MM.1S (cell line): ENCODE results near the gene CD300E.

Experiments
- DNase-seq: peaks from one replicate; pipeline ENCODE4 v3.0.0-alpha.2; 2015
- H2AFZ ChIP-seq: fragments of 300-600 bp; sonication (generic); 2 replicates; pipeline ENCODE4 v1.6.0; 2016; ENCODE audit warnings: antibody characterized with exemption, low read length
- H3F3A ChIP-seq: fragments of 300-600 bp; sonication (generic); 2 replicates; pipeline ENCODE4 v1.6.1; 2016; ENCODE audit warnings: mild to moderate bottlenecking, antibody characterized with exemption, low read length, moderate library complexity, mixed read lengths; ENCODE audit not compliant: insufficient read depth
- H3K27ac ChIP-seq: fragments of 300-600 bp; sonication (generic); 2 replicates; pipeline ENCODE4 v1.5.1; 2016; ENCODE audit warnings: mild to moderate bottlenecking, low read length
- H3K27me3 ChIP-seq: fragments of 300-600 bp; sonication (generic); replicated peaks from 2 replicates; pipeline ENCODE4 v1.6.0; 2016; ENCODE audit warnings: low read length; ENCODE audit not compliant: insufficient read depth
- H3K36me3 ChIP-seq: fragments of 300-600 bp; sonication (generic); replicated peaks from 2 replicates; pipeline ENCODE4 v1.6.1; 2016; ENCODE audit warnings: mild to moderate bottlenecking, low read length, mixed read lengths; ENCODE audit not compliant: insufficient read depth
- H3K4me1 ChIP-seq: fragments of 300-600 bp; sonication (generic); 2 replicates; pipeline ENCODE4 v1.6.1; 2016; ENCODE audit warnings: low read length, mixed read lengths
- H3K4me2 ChIP-seq: fragments of 300-600 bp; sonication (generic); 2 replicates; pipeline ENCODE4 v1.6.0; 2016; ENCODE audit warnings: low read depth, low read length
- H3K4me3 ChIP-seq: fragments of 300-600 bp; sonication (generic); 2 replicates; pipeline ENCODE4 v1.5.1; 2016; ENCODE audit warnings: low read length, mixed read lengths
- H3K79me2 ChIP-seq: fragments of 300-600 bp; sonication (generic); 2 replicates; pipeline ENCODE4 v1.6.1; 2016; ENCODE audit warnings: mixed run types, low read length, mixed read lengths
- H3K9ac ChIP-seq: fragments of 300-600 bp; sonication (generic); 2 replicates; pipeline ENCODE4 v1.6.1; 2016; ENCODE audit warnings: low read length, mixed read lengths
- H3K9me2 ChIP-seq: fragments of 300-600 bp; sonication (generic); replicated peaks from 2 replicates; pipeline ENCODE4 v1.6.1; 2016; ENCODE audit warnings: mild to moderate bottlenecking, low read length, mixed read lengths; ENCODE audit not compliant: insufficient read depth
- H3K9me3 ChIP-seq: fragments of 300-600 bp; sonication (generic); replicated peaks from 2 replicates; pipeline ENCODE4 v1.6.1; 2016; ENCODE audit warnings: mild to moderate bottlenecking, low read length, mixed read lengths; ENCODE audit not compliant: insufficient read depth
- H4K20me1 ChIP-seq: fragments of 300-600 bp; sonication (generic); 2 replicates; pipeline ENCODE4 v1.6.1; 2016; ENCODE audit warnings: mild to moderate bottlenecking, low read length, moderate library complexity, mixed read lengths; ENCODE audit not compliant: insufficient read depth
- EZH2 ChIP-seq: fragments of 300-600 bp; sonication (generic); optimal IDR thresholded peaks from 2 replicates; pipeline ENCODE3; 2017; ENCODE audit warnings: low read depth, mild to moderate bottlenecking, antibody characterized with exemption, low read length, mixed read lengths
- EZH2phosphoT487 ChIP-seq: fragments of 300-600 bp; sonication (generic); IDR thresholded peaks from 2 replicates; pipeline ENCODE4 v1.6.1; 2018; ENCODE audit warnings: antibody characterized with exemption, low read length
- TF ChIP-seq, protein P1 (sequence below): fragments of 300-600 bp; sonication (generic); IDR thresholded peaks from 2 replicates; pipeline ENCODE4 v1.5.1; 2016; ENCODE audit warnings: antibody characterized with exemption, low read length, mixed read lengths

The CD300E gene

DNA sequence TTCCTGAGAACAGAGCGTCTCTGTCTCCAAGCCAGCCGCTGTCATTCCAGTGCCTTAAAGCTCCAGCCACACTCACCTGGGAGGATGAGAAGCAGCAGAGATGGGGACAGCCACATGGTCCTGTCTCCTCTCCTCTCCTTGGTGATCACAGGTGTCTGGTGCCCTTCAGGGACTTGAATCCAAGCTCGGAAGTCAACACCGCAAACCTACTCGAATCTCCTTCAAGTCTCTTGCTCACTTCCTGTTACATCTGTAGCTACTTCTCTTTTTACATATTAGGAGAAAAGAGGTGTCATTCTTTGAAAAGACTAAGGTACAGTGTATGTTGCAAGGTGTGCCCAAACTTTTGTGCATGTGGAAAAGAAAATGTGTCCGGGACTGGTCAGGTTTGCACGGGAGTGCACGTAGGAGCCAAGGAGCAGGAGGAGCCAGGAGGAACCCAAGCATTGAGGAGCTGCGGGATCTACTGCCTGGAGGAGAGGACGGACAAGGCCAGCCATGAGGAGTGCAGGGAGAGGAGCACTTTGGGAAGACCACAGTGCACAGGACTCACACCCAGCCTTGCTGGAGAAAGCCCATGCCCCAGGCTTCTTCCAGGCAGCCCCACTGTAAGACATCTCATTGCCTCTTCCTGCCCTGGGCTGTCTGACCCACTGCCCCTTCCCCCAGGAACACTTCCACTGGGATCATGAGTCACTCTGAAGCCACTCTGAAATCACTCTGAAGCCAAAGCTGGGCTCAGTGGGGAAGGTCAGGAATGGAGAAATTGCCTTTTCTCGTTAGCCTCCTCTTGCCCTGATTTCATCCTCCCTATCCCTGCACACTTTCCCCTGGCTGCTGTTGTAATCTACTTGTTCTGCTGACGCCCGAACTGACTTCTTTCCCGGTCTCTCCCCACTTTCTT lies 31.2 kb downstream of the CD300E start, which contains the start of gene CD300LD:
TSS of gene CD300LD (minus strand) at position 197 of the 904 bp plus-strand sequence. CDS start at position 116, 81 bp downstream.
- no peaks in the 10 kb centered on the region for H3K79me2 ChIP-seq
- H3K4me2 ChIP-seq = peak within 1 kb of the TSS; percentile 5; the same call in 1 of the 2 replicates
- no peak for DNase-seq
- TF ChIP-seq, protein P1, sequence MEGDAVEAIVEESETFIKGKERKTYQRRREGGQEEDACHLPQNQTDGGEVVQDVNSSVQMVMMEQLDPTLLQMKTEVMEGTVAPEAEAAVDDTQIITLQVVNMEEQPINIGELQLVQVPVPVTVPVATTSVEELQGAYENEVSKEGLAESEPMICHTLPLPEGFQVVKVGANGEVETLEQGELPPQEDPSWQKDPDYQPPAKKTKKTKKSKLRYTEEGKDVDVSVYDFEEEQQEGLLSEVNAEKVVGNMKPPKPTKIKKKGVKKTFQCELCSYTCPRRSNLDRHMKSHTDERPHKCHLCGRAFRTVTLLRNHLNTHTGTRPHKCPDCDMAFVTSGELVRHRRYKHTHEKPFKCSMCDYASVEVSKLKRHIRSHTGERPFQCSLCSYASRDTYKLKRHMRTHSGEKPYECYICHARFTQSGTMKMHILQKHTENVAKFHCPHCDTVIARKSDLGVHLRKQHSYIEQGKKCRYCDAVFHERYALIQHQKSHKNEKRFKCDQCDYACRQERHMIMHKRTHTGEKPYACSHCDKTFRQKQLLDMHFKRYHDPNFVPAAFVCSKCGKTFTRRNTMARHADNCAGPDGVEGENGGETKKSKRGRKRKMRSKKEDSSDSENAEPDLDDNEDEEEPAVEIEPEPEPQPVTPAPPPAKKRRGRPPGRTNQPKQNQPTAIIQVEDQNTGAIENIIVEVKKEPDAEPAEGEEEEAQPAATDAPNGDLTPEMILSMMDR = no peak
- TF ChIP-seq EZH2phosphoT487 (no peak), EZH2 (no peak)
- H3K36me3 ChIP-seq = no peaks in the 10 kb centered on the region
- peaks cover 92% of the 10 kb centered on the region for H3K27me3 ChIP-seq
- no peak within 1 kb of the TSS for H3K4me3 ChIP-seq
- no peaks in the 10 kb centered on the region for H3K9me2 ChIP-seq
- no peak within 1 kb of the TSS for H3K9ac ChIP-seq
- H4K20me1 ChIP-seq = no peaks in the 10 kb centered on the region
- H3F3A ChIP-seq = no peaks in the 10 kb centered on the region
- H3K4me1 ChIP-seq = no peaks in the 10 kb centered on the region
- H3K9me3 ChIP-seq = no peaks in the 10 kb centered on the region
- no peak within 1 kb of the TSS for H2AFZ ChIP-seq
- H3K27ac ChIP-seq = no peak within 1 kb of the TSS

DNA sequence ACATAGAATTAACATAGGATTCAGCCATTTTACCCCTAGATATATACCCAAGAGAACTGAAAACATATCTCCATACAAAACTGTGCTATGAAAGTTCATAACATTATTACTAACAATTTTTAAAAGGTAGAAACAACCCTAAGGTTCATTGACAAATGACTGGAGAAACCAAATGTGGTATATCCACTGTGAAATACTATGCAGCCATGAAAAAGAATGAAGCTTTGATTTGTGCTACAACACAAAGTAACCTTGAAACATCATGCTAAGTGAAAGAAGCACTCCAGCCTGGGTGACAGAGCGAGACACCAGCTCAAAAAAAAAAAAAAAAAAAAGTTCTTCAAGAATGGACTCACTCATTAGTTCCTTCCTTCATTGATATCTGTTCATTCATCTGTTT lies 32.0 kb downstream of the CD300E start:
- TF ChIP-seq EZH2 = no peak
- Histone ChIP-seq H3K4me3 (no peak overlapping the region), H3K9ac (no peak overlapping the region), H3K79me2 (no peaks in the 10 kb centered on the region), H3K9me2 (no peaks in the 10 kb centered on the region), H3K27ac (no peak overlapping the region), H3K27me3 (peaks cover 93% of the 10 kb centered on the region), H3K4me2 (no peak overlapping the region), H3K36me3 (no peaks in the 10 kb centered on the region), H4K20me1 (no peaks in the 10 kb centered on the region), H3F3A (no peaks in the 10 kb centered on the region), H3K4me1 (no peaks in the 10 kb centered on the region), H3K9me3 (no peaks in the 10 kb centered on the region), H2AFZ (no peak overlapping the region)
- no peak for DNase-seq

DNA sequence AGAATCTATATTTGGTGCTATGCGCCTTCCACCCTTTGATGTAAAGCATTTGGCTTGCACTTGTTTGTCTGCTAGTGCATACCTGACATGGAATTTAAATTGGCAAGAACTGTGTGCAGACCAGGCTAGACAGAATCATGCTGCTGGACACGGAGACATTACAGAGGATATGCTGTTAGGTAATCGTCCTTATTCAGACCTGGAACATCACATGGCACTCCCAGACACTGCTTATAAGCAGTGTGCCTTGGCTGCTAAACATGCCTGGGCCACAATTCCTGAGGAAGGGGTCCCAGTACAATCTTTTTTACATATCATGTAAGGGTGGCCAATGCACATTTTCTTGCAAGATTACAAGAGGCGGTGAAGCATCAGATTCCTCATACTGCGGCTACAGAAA lies 37.8 kb downstream of the CD300E start:
- DNase-seq = no peak
- no peaks in the 10 kb centered on the region for H3F3A ChIP-seq
- H3K4me3 ChIP-seq = no peak overlapping the region
- H4K20me1 ChIP-seq = no peaks in the 10 kb centered on the region
- no peaks in the 10 kb centered on the region for H3K9me2 ChIP-seq
- H2AFZ ChIP-seq = no peak overlapping the region
- H3K4me2 ChIP-seq = no peak overlapping the region
- no peak overlapping the region for H3K27ac ChIP-seq
- no peaks in the 10 kb centered on the region for H3K9me3 ChIP-seq
- peaks cover 92% of the 10 kb centered on the region for H3K27me3 ChIP-seq
- no peak for TF ChIP-seq EZH2
- TF ChIP-seq, protein P1 = no peak
- TF ChIP-seq EZH2phosphoT487 = no peak
- H3K79me2 ChIP-seq = no peaks in the 10 kb centered on the region
- no peaks in the 10 kb centered on the region for H3K4me1 ChIP-seq
- H3K36me3 ChIP-seq = no peaks in the 10 kb centered on the region
- no peak overlapping the region for H3K9ac ChIP-seq
